Keratinocyte (primary cell): ENCODE data around the gene SERTAD1. TPM values are rescaled to one million over a fixed set of nuclear protein-coding genes. Genes with fewer than 3 reads are reported as not detected.

Source experiments
- DNase-seq: peaks from one replicate; pipeline ENCODE4 v3.0.0-alpha.2; 2011; ENCODE audit warnings: low read depth, missing footprints, low spot score
- FAIRE-seq: peaks from 2 replicates; lab custom pipeline; 2011; peaks lifted over from hg19 to GRCh38; lab: Jason Lieb, UNC
- H2AFZ ChIP-seq: 2 replicates; pipeline ENCODE4 v1.6.0; 2012; ENCODE audit warnings: low read length, control low read depth, inconsistent platforms; ENCODE audit not compliant: control insufficient read depth
- H3K27ac ChIP-seq: 2 replicates; pipeline ENCODE4 v1.5.1; 2011; ENCODE audit warnings: low read length; ENCODE audit not compliant: control insufficient read depth, insufficient read depth
- H3K27me3 ChIP-seq: 3 replicates; pipeline ENCODE4 v1.6.0; 2011; ENCODE audit warnings: low read length; ENCODE audit not compliant: control insufficient read depth, insufficient read depth; ENCODE audit errors: extremely low read depth
- H3K36me3 ChIP-seq, 2 experiments: 2 replicates in 1 of 2; 3 replicates in 1 of 2; pipeline ENCODE4 v1.5.1; 2011; ENCODE audit warnings: low read length in 2 of 2, mild to moderate bottlenecking in 1 of 2; ENCODE audit not compliant: control insufficient read depth in 2 of 2, insufficient read depth in 2 of 2; ENCODE audit errors: extremely low read depth in 1 of 2
- H3K4me1 ChIP-seq: 3 replicates; pipeline ENCODE4 v1.5.1; 2011; ENCODE audit warnings: low read length; ENCODE audit not compliant: control insufficient read depth, insufficient read depth; ENCODE audit errors: extremely low read depth
- H3K4me2 ChIP-seq: 3 replicates; pipeline ENCODE4 v1.6.0; 2011; ENCODE audit warnings: low read depth, low read length; ENCODE audit not compliant: control insufficient read depth, insufficient read depth; ENCODE audit errors: extremely low read depth
- H3K4me3 ChIP-seq, 3 experiments: fragments of 200-600 bp in 1 of 3; sonication (generic) in 1 of 3; 2 replicates in 2 of 3; 3 replicates in 1 of 3; pipeline ENCODE4 v1.5.1; 2011 to 2016; ENCODE audit warnings: low read length in 3 of 3, mild to moderate bottlenecking in 3 of 3, control low read depth in 2 of 3, inconsistent platforms in 1 of 3, low read depth in 1 of 3, mixed read lengths in 1 of 3, mixed run types in 1 of 3, moderate library complexity in 1 of 3; ENCODE audit not compliant: control insufficient read depth in 2 of 3, insufficient read depth in 2 of 3; ENCODE audit errors: extremely low read depth in 1 of 3
- H3K79me2 ChIP-seq: 2 replicates; pipeline ENCODE4 v1.6.0; 2012; ENCODE audit warnings: low read length; ENCODE audit not compliant: control insufficient read depth, insufficient read depth
- H3K9ac ChIP-seq: 3 replicates; pipeline ENCODE4 v1.6.0; 2011; ENCODE audit warnings: low read length; ENCODE audit not compliant: control insufficient read depth, insufficient read depth; ENCODE audit errors: extremely low read depth
- H3K9me1 ChIP-seq: 3 replicates; pipeline ENCODE4 v1.6.0; 2011; ENCODE audit warnings: low read length; ENCODE audit not compliant: control insufficient read depth, insufficient read depth; ENCODE audit errors: extremely low read depth
- H3K9me3 ChIP-seq: 2 replicates; pipeline ENCODE4 v1.5.1; 2012; ENCODE audit warnings: low read depth, low read length; ENCODE audit not compliant: control insufficient read depth
- H4K20me1 ChIP-seq: 3 replicates; pipeline ENCODE4 v1.6.0; 2011; ENCODE audit warnings: low read length; ENCODE audit not compliant: control insufficient read depth, insufficient read depth; ENCODE audit errors: extremely low read depth
- EZH2 ChIP-seq: IDR thresholded peaks from one replicate; pipeline ENCODE4 v1.6.1; 2012; ENCODE audit warnings: inconsistent platforms, mild to moderate bottlenecking, low read length, moderate library complexity
- dilution Hi-C: fragments of 300-500 bp; cut with MboI; formaldehyde crosslinking; loops from one replicate; pipeline ENCODE4 v1.7.0; 2020; ENCODE audit warnings: low sequenced_read_pairs; ENCODE audit not compliant: extremely low pct_ligation_motif_present
- polyA plus RNA-seq, 5 experiments: library from polyadenylated mRNA; depleted of rRNA in 3 of 5; stranded (reverse) in 3 of 5; stranded (forward) in 1 of 5; unstranded in 1 of 5; fragments of >200 nt; gene quantifications; 1 replicate in 1 of 5; 2 replicates in 3 of 5; 3 replicates in 1 of 5; pipeline versions ENCODE4 v1.2.1 to v1.2.3, GENCODE V29; 2011 to 2012; ENCODE audit warnings: missing spikeins in 2 of 5, low read depth in 1 of 5, low replicate concordance in 1 of 5
- TF ChIP-seq, protein P1 (sequence below), 3 experiments: IDR thresholded peaks in 1 of 3; conservative IDR thresholded peaks in 1 of 3; optimal IDR thresholded peaks in 1 of 3; 2 replicates in 2 of 3; 3 replicates in 1 of 3; pipeline versions ENCODE3 to v1.5.1; 2011; ENCODE audit warnings: low read length in 3 of 3, mild to moderate bottlenecking in 3 of 3, moderate library complexity in 2 of 3, control low read depth in 1 of 3, inconsistent platforms in 1 of 3; ENCODE audit not compliant: insufficient read depth in 2 of 3; ENCODE audit errors: extremely low read depth in 1 of 3

SERTAD1 gene
- polyA plus RNA-seq, 1 donor (not counting 4 experiments of a cell fraction or from before 2014, with no cell fraction given), result 9.5 TPM

DNA sequence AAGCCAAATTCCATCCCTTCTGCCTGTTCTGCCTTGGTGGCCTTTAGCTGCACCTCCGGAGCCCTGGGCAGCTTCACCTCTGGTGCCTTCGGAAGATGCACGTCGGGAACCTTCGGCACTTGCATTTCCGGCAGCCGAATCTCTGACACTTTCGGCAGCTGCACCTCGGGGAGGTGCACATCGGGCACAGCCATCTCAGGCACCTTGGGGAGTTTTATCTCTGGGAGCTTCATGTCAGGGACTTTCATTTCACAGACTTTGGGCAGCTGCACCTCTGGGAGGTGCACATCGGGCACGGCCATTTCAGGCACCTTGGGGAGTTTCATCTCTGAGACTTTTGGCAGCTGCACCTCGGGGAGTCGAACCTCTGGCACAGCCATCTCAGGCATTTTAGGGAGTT, 29.8 kb downstream of the SERTAD1 start:
- TF ChIP-seq, protein P1, sequence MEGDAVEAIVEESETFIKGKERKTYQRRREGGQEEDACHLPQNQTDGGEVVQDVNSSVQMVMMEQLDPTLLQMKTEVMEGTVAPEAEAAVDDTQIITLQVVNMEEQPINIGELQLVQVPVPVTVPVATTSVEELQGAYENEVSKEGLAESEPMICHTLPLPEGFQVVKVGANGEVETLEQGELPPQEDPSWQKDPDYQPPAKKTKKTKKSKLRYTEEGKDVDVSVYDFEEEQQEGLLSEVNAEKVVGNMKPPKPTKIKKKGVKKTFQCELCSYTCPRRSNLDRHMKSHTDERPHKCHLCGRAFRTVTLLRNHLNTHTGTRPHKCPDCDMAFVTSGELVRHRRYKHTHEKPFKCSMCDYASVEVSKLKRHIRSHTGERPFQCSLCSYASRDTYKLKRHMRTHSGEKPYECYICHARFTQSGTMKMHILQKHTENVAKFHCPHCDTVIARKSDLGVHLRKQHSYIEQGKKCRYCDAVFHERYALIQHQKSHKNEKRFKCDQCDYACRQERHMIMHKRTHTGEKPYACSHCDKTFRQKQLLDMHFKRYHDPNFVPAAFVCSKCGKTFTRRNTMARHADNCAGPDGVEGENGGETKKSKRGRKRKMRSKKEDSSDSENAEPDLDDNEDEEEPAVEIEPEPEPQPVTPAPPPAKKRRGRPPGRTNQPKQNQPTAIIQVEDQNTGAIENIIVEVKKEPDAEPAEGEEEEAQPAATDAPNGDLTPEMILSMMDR (optimal IDR thresholded peaks at IDR 0.05 in 1 of 3, IDR thresholded peaks at IDR 0.05 in 1 of 3, conservative IDR thresholded peaks at IDR 0.05 in 1 of 3; ENCODE audit: extremely low read depth in 1 of 3, insufficient read depth in 2 of 3, low read length in 3 of 3), result no peak
- peak; percentile 2 for TF ChIP-seq EZH2
- Histone ChIP-seq H4K20me1 (no peaks in the 10 kb centered on the region), H3K4me3 (no peak overlapping the region), H3K27me3 (peaks cover 27% of the 10 kb centered on the region), H3K4me1 (peaks cover 8% of the 10 kb centered on the region), H3K9me3 (no peaks in the 10 kb centered on the region), H3K9ac (no peak overlapping the region), H2AFZ (no peak overlapping the region), H3K4me2 (peak overlapping the region; percentile 55), H3K27ac (no peak overlapping the region), H3K36me3 (no peaks in the 10 kb centered on the region), H3K9me1 (no peaks in the 10 kb centered on the region), H3K79me2 (no peaks in the 10 kb centered on the region)
- dilution Hi-C loops, result no loop called here
- no peak for FAIRE-seq
- DNase-seq, result no peak

DNA sequence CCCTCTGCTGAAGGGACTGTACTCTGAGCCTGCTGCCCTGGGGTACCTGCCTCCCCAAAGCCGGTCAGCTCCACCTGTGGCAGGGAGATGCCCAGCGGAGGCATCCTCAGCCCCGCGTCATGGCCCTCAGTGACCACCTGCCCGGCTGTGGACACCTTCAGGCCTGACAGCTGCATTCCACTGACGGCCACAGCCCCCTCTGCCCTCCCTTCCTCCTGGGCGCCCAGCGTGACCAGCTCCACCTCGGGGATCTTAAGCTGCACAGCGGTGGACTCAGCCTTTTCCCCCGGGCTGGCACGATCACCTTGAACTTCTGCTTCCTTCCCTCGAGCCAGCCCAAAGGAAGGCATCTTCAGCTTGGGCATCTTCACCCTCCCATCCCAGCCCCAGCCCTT, 31.0 kb downstream of the SERTAD1 start:
- H3K36me3 ChIP-seq, result no peaks in the 10 kb centered on the region
- no peak for FAIRE-seq
- DNase-seq, result no peak
- H3K27me3 ChIP-seq, result peaks cover 27% of the 10 kb centered on the region
- no peaks in the 10 kb centered on the region for H3K79me2 ChIP-seq
- H3K4me2 ChIP-seq, result no peak overlapping the region
- peaks cover 8% of the 10 kb centered on the region for H3K4me1 ChIP-seq
- no peaks in the 10 kb centered on the region for H3K9me3 ChIP-seq
- dilution Hi-C loops, result no loop called here
- H3K9ac ChIP-seq, result no peak overlapping the region
- H4K20me1 ChIP-seq, result no peaks in the 10 kb centered on the region
- no peak for TF ChIP-seq EZH2
- TF ChIP-seq, protein P1 (optimal IDR thresholded peaks at IDR 0.05 in 1 of 3, IDR thresholded peaks at IDR 0.05 in 1 of 3, conservative IDR thresholded peaks at IDR 0.05 in 1 of 3; ENCODE audit: extremely low read depth in 1 of 3, insufficient read depth in 2 of 3, low read length in 3 of 3), result no peak
- no peak overlapping the region for H2AFZ ChIP-seq
- no peak overlapping the region for H3K27ac ChIP-seq
- no peaks in the 10 kb centered on the region for H3K9me1 ChIP-seq
- H3K4me3 ChIP-seq, result no peak overlapping the region
